KMS-11 (cell line): ENCODE measurements around the gene ALOX15B.
"Not testable (repeated sequence)": the region's sequence is repeated elsewhere in the genome, so short reads cannot be mapped to it uniquely, and the experiment has no call there.

ENCODE experiments used
- H2AFZ ChIP-seq: fragments of 200-600 bp; sonication (generic); 2 replicates; pipeline ENCODE4 v1.6.1; 2016; ENCODE audit warnings: antibody characterized with exemption, mixed run types, low read depth
- H3K27ac ChIP-seq: fragments of 200-600 bp; sonication (generic); 2 replicates; pipeline ENCODE4 v1.6.1; 2016; ENCODE audit warnings: mild to moderate bottlenecking, mixed run types
- H3K27me3 ChIP-seq: fragments of 200-600 bp; sonication (generic); 2 replicates; pipeline ENCODE4 v1.6.1; 2017; ENCODE audit warnings: mild to moderate bottlenecking, low read depth, mixed run types, moderate library complexity; ENCODE audit not compliant: insufficient read depth
- H3K36me3 ChIP-seq: fragments of 200-600 bp; sonication (generic); 2 replicates; pipeline ENCODE4 v1.6.1; 2017; ENCODE audit warnings: mild to moderate bottlenecking, mixed run types; ENCODE audit not compliant: insufficient read depth
- H3K4me1 ChIP-seq: fragments of 200-600 bp; sonication (generic); 2 replicates; pipeline ENCODE4 v1.6.1; 2016; ENCODE audit warnings: mild to moderate bottlenecking, low read depth, mixed run types; ENCODE audit not compliant: poor library complexity, severe bottlenecking
- H3K4me2 ChIP-seq: fragments of 200-600 bp; sonication (generic); 2 replicates; pipeline ENCODE4 v1.7.0; 2016; ENCODE audit warnings: mild to moderate bottlenecking, mixed run types
- H3K4me3 ChIP-seq: fragments of 200-600 bp; sonication (generic); IDR thresholded peaks from 2 replicates; pipeline ENCODE4 v1.6.1; 2017; ENCODE audit warnings: low read depth, low read length, mixed read lengths; ENCODE audit not compliant: insufficient read depth
- H3K79me2 ChIP-seq: fragments of 200-600 bp; sonication (generic); 2 replicates; pipeline ENCODE4 v1.6.1; 2016; ENCODE audit warnings: low read depth, mixed run types; ENCODE audit not compliant: insufficient read depth
- H3K9ac ChIP-seq: fragments of 200-600 bp; sonication (generic); 2 replicates; pipeline ENCODE4 v1.6.1; 2016; ENCODE audit warnings: mild to moderate bottlenecking, mixed run types
- H4K20me1 ChIP-seq: fragments of 200-600 bp; sonication (generic); 2 replicates; pipeline ENCODE4 v1.6.1; 2016; ENCODE audit warnings: mild to moderate bottlenecking, mixed run types; ENCODE audit not compliant: insufficient read depth
- CTCF ChIP-seq: fragments of 200-600 bp; sonication (generic); conservative IDR thresholded peaks from 2 replicates; pipeline ENCODE4 v1.6.1; 2017; ENCODE audit warnings: low read depth, mild to moderate bottlenecking, antibody characterized with exemption, low read length, moderate library complexity, mixed read lengths

Gene ALOX15B

GRCh38 chr17:8057691-8058114 lies 18.8 kb downstream of the ALOX15B start:
- H3K79me2 ChIP-seq: no peaks in the 10 kb centered on the region
- peaks cover 5% of the 10 kb centered on the region; the same call in 1 of the 2 replicates for H3K27me3 ChIP-seq
- H3K9ac ChIP-seq: no peak overlapping the region
- H3K4me2 ChIP-seq: no peak overlapping the region
- no peak overlapping the region for H3K27ac ChIP-seq
- H3K4me3 ChIP-seq: no peak overlapping the region
- H3K4me1 ChIP-seq: no peaks in the 10 kb centered on the region
- no peaks in the 10 kb centered on the region for H3K36me3 ChIP-seq
- peak overlapping the region; percentile 49 for H2AFZ ChIP-seq
- peak; percentile 43 for TF ChIP-seq CTCF
- no peaks in the 10 kb centered on the region for H4K20me1 ChIP-seq

DNA sequence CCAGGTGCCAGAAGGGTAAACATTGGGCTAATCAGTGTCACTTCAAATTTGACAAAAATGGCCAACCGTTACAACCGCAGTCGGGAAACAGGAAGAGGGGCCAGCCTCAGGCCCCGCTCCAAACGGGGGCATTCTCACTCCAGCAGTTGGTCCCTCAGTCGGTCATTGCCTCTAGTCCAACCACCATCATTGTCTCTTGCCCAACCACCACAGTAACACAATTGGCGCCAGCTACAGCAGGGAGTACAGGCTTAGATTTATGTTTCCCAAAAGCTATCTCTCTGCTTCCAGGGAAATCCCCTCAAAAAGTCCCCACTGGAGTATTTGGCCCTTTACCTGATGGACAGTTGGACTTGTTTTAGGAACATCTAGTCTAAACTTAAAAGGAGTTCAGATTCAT lies 20.3 kb downstream of the ALOX15B start:
- TF ChIP-seq CTCF: no peak
- Histone ChIP-seq H4K20me1 (no peaks in the 10 kb centered on the region), H3K4me1 (no peaks in the 10 kb centered on the region), H3K27me3 (peaks cover 5% of the 10 kb centered on the region; the same call in 1 of the 2 replicates), H3K27ac (no peak overlapping the region), H3K4me3 (no peak overlapping the region), H3K4me2 (no peak overlapping the region), H3K9ac (no peak overlapping the region), H3K79me2 (no peaks in the 10 kb centered on the region), H3K36me3 (no peaks in the 10 kb centered on the region), H2AFZ (no peak overlapping the region)

- Histone ChIP-seq H3K9ac (no peak overlapping the region), H3K4me2 (no peak overlapping the region), H3K4me3 (no peak overlapping the region), H3K4me1 (no peaks in the 10 kb centered on the region), H4K20me1 (no peaks in the 10 kb centered on the region), H3K27ac (no peak overlapping the region), H2AFZ (no peak overlapping the region), H3K79me2 (no peaks in the 10 kb centered on the region), H3K36me3 (no peaks in the 10 kb centered on the region), H3K27me3 (peaks cover 5% of the 10 kb centered on the region; the same call in 1 of the 2 replicates)
- peak; percentile 54 for TF ChIP-seq CTCF
These were observed 21.4 kb downstream of the ALOX15B start for GRCh38 chr17:8060274-8060673.

DNA sequence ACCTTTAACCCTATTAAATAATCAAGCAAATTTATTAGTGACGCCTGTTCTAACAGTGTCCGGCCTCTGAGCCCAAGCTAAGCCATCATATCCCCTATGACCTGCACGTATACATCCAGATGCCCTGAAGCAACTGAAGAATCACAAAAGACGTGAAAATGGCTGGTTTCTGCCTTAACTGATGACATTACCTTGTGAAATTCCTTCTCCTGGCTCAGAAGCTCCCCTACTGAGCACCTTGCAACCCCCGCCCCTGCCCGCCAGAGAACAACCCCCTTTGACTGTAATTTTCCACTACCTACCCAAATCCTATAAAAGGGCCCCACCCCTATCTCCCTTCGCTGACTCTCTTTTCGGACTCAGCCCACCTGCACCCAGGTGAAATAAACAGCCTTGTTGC lies 23.0 kb downstream of the ALOX15B start:
- H3K27me3 ChIP-seq, H3K79me2 ChIP-seq, H3K4me3 ChIP-seq, H3K27ac ChIP-seq, H3K4me2 ChIP-seq, H3K4me1 ChIP-seq, H4K20me1 ChIP-seq, H3K9ac ChIP-seq, H2AFZ ChIP-seq, H3K36me3 ChIP-seq: not testable (repeated sequence)

DNA sequence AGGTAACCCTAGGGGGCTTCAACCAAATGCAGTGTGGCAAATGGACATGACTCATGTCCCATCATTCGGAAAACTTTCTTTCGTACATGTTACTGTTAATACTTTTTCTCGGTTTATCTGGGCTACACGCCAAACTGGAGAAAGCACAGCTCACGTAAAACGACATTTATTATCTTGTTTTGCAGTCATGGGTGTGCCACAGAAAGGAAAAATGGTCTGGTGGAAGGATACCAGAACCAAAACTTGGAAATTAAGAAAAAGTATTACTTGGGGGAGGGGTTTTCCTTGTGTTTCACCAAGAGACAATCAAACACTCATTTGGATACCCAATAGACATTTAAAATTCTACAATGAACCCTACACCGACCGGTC lies 23.6 kb downstream of the ALOX15B start:
- no peak overlapping the region for H3K9ac ChIP-seq
- H3K79me2 ChIP-seq: no peaks in the 10 kb centered on the region
- no peak overlapping the region for H2AFZ ChIP-seq
- no peaks in the 10 kb centered on the region for H3K4me1 ChIP-seq
- H3K4me3 ChIP-seq: no peak overlapping the region
- H4K20me1 ChIP-seq: no peaks in the 10 kb centered on the region
- H3K27ac ChIP-seq: no peak overlapping the region
- H3K36me3 ChIP-seq: no peaks in the 10 kb centered on the region
- peaks cover 5% of the 10 kb centered on the region; the same call in 1 of the 2 replicates for H3K27me3 ChIP-seq
- no peak for TF ChIP-seq CTCF
- no peak overlapping the region for H3K4me2 ChIP-seq
